ENCODE measurements around the gene PDILT.
"Not testable (repeated sequence)": the region's sequence is repeated elsewhere in the genome, so short reads cannot be mapped to it uniquely, and the experiment has no call there.

The PDILT gene

DNA sequence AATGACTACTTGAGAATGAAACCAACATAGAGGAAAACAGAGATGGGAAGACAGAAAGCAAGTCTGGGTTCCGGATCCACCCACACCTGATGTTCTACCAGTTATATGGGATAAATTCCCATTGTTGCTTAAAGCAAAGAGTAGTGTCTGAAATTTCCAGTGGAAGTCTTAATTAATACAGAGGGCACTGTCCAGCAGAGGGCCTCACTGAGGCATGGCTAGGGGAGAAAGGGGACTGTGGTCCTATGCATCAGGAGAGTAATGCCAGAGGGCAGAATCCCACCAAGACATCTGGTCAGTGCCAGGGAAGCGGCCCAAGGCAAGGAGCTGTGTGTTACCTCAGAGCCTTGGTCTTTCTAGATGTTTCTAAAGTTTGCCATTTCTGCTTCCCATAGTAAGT is 44.5 kb downstream of the PDILT start:
- no peak for DNase-seq

DNA sequence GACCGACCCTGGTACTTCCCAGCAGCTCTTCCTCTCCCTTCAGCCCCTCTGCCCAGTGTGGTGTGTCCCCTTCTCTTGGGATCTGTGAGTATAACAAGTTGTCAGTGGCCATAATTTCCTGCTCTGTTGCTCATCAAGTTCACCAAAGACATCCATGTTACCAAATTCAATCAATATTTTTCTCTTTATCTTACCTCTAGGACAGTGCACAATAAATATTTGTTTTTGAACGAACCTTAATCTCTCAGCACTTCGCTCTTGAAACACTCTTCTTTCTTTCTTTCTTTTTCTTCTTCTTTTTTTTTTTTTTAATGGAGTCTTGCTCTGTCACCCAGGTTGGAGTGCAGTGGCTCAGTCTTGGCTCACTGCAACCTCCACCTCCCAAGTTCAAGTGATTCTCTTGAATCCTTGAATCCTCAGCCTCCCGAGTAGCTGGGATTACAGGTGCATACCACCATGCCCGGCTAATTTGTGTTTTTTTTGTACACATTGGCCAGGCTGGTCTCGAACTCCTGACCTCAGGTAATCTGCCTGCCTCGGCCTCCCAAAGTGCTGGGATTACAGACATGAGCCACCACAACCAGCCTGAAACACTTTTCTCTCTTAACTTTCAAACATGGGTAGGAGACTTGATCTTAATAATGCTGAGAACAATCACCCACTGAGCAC is 49.3 kb downstream of the PDILT start:
- DNase-seq = no peak

DNA sequence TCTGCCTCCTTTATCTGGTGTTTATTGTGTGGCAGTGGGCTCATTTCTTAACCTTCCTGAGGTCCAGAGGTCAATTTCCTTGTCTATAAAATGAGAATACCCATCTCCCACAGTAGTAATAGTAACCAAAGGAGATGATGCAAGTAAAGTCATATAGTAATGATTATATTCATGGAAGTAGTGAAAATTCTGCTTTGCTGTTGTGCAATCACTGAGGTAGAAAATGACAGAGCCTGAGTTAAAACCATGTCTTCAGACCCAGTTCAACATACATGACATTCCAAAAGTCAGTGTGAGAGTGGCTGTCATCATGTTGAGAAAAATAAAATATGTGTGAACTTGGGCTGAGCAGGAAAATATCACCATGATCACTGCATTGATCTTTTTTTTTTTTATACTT is 51.2 kb downstream of the PDILT start:
- DNase-seq = no peak

DNA sequence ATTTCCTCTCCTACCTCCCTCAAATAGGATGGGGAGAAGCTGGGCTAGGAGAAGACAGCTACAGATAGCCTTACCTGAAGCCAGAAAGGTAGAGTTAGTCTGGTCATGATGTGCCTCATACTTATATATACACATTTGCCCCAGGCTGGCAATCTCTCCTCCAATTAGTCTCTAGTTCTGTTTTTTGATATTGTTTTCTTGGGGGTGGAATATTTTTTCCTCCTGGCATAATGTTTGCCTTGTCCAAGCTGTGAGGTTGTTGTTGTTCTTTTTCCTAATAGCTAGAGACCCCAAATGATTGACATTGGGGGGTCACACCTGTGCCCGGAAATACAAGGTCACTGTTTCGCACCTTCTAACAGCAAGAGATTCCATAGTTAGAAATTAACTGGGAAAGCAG is 51.9 kb downstream of the PDILT start, which contains the start of gene UMOD:
Gene UMOD (minus strand): TSS at position 101 of the 400 bp plus-strand sequence. CDS start 1,978 bp downstream, outside the sequence.
- no peak for DNase-seq

DNA sequence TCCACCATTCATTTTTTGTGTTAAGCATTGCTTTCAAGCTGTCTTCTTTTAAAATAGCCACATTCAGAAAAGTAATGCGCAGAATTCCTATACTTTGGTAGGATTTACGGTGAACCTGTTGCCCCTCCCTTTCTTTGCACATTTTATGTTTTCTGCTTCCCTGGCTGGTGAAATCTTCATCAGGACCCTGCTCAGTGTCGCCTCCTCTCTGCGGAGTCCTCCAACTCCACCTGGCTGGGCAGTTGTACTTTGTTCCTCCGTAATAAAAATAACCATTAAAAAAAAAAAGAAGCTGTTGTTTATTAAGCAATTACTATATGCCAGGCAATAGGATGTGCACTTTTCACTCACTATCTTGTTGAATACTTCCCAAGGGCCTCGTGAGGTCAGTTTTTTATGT is 54.9 kb downstream of the PDILT start:
- no peak for DNase-seq

DNA sequence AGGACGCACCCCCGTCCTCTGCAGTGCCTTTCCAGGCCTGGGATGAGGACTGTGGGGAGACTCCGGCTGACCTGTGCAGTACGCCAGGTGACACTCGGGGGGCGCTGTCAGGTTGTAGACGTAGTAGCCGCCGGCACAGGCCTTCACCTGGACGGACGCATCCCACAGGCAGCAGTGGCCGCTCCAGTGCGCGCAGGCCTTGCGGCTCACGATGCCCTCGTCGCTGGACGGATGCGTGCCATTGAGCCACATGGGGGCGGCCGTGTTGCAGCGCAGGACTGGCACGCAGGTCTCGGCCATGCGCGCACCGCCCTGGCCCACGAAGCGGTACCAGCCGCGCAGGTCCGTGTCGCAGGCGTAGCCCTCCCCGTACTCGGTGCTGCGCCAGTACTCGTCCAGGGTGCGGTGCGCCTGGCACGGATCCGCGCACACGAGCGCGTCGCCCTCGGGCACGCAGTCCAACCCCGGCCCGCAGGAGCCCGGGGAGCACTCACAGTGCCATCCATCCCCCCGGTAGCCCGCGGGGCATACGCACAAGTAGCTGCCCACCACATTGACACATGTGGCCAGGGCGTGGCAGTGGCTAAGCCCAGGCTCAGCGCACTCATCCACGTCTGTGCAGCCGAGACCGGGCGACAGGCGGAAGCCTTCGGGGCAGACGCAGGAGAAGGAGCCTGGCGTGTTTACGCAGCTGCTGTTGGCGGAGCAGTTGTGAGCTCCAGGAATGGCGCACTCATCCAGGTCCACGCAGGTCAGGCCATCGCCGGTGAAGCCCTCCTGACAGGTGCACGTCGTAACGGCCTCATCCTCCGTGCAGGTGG is 56.0 kb downstream of the PDILT start:
- no peak for DNase-seq

DNA sequence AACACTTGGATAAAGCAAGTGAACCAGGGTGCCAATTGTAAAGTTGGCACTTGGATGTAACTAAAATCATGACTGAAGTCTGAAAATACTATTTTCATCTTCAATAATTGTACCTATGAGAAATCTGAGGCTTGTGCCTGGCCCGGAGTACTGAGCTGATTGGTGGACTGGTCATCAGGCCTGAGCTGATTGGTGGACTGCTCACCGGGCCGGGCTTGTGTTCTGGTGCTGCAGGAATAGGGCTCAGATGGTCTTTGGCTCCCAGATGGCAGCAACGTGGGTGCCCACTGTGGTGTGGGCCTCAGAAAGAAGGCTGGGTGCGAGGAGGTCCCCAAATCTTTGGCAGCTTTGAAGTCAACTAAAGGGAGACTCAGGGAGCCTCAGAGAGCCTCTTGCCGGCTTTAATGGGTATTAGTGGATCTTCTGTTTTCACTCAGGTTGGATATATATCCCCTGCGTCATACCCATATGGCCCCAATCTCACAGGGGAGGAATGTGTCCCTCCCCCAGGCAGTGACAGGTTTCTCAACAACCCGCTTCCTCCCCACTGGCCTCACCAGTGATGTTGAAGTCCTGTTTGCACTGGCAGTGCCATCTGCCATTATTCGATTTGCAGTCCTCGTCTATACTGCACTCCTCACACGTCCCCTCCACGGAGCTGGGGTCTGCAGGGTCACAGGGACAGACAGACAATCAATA is 56.7 kb downstream of the PDILT start:
- no peak for DNase-seq

DNA sequence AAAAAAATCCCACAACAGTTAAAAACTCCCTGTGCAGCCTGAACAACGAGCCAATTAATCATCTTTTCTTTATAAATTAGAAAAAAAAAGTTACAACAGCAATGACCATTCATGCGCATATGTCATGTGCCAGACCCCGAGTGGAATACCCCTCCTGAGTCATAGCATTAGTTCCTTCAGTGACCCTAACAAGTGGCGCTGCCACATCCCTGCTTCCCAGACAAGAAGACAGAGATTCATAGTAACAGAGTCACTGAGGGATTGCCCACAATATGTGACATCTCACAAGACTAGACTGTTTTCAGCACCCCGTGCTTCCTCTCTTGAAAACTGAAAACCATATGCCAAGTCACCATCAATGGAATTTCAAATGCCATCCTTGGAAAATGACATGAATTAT is 59.9 kb downstream of the PDILT start:
- DNase-seq = no peak

DNA sequence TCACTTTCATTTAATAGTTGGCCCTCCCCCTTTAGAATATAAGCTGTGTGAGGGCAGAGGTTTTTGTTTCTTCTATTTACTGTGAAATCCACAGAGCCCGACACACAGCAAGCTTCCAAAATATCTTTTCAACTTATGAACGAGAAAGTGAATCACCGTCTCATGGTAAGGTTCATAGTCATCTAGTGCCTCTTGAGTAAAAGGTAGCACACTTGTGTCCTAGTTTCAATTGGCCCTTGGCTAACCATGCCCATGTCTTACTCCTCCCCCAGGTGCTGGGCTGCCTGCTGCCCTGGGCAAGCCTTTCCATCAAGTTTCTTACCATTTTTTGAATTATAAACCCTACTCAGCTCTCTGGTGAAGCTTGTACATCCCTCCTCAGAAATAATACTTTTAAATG is 64.8 kb downstream of the PDILT start:
- no peak for DNase-seq

DNA sequence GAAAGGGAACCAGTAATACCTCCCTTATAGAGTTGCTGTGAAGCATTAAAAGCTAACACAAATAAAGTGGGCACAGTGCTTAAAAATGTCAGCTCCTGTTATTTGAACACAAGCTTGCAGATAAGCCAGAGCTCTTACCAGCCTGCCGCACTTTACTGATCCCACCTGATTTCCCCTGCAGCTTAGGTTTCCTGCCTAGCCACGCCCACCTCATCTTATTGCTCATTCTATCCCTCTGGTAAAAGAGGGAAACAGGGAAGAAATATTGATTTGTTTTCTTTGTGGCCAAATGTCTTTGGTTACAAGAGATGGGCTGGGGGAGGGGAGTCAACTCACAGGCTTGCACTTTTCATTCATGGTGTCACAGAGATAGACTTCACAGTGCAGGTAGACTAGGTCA is 67.6 kb downstream of the PDILT start:
- DNase-seq = no peak

DNA sequence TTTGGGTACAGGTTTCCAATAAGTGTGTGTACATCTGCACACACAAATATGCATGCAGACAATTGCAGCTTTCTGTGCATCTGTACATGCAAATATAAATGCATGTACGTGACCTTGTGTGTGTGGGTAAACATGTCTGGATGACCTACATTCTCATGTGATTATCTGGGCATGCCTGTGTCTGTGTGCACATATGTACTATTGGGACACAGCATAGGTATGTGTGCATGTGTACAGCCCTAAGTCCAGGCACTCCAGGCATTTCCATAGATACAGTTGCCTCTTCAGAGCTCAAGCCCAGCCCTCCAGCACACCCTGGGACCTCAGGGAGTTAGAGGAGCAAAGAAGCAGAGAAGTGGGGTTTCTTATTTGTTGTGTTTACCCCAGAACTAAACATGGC is 70.1 kb downstream of the PDILT start:
- DNase-seq = no peak

DNA sequence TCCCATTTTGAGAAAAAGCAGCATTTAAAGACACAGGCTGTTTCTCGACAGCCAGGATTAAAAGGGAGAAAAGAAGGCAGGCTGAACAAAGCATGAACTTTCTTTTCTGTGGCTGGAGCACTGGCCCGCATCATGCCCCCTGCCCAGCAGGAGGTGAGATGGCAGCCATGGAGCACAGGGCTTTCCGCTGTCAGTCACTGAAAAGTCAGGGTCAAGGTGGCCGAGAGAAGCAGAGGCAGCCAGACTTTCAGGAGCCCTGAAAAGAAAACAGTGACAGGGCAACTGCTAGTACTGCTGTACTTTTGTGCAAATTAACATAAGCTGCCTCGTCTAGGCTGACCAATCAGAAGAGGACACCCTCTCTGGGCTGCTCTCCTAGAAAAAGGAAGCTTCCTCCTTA is 71.4 kb downstream of the PDILT start:
- DNase-seq = no peak

DNA sequence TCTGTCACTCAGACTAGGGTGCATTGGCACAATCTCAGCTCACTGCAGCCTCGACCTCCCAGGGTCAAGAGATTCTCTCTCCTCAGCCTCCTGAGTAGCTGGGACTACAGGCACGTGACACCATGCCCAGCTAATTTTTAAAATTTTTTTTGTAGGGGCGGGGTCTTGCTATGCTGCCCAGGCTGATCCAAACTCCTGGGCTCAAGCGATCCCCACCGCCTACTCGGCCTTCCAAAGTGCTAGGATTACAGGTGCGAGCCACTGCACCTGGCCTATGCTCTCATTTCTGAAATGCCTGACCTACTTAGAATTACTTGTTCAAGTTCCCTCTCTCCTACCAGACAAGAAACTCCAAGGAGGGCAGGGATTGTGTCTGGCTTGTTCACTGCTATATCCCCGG is 72.1 kb downstream of the PDILT start:
- DNase-seq = no peak

DNA sequence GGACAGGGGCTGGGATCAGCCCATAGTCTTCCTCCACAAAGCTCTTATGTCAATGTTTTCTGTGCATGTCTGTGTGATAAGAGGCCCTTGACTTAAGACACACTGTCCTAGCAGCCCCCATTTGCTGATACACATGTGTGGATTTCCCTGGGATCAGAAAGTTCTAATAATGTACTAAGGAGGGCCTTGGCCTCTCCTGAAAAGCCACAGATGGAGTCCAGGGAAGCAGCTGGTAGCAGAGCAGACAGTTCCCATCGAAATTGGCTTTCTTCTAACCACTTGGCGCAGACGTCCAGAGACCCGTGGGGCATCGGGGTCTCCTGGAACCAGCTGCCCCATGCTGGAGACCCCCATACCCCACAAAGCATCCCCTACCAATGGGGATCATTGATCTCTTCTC is 72.9 kb downstream of the PDILT start:
- DNase-seq = no peak

DNA sequence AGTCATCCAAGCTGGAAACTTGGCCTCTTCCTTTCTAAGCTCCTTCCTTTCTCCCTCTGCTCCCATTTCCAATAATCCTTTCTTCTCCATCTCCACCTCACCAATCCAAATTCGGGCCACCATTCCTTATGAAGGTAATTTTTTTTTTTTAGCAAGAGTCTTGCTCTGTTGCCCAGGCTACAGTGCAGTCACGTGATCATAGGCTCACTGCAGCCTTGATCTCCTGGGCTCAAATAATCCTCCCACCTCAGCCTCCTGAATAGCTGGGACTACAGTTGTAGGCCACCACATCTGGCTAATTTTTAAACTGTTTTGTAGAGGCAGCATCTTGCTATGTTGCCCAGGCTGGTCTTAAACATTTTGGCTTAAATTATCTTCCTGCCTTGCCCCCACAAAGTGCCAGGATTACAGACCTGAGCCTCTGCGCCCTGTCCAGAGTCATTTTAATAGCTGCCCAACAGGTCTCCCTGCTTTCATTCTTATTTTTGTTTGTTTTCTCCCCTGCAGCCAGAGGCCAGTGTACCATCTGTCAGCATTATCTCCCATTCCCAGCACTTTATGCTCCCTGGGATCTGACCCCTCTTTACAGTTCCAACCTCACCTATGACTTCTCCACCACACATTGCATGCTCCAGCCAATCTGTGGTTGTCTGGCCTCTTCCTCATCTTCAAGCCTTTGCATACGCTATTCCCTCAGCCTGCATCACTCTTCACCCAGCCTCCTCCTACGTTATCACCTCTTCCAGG is 75.0 kb downstream of the PDILT start:
- DNase-seq = no peak

DNA sequence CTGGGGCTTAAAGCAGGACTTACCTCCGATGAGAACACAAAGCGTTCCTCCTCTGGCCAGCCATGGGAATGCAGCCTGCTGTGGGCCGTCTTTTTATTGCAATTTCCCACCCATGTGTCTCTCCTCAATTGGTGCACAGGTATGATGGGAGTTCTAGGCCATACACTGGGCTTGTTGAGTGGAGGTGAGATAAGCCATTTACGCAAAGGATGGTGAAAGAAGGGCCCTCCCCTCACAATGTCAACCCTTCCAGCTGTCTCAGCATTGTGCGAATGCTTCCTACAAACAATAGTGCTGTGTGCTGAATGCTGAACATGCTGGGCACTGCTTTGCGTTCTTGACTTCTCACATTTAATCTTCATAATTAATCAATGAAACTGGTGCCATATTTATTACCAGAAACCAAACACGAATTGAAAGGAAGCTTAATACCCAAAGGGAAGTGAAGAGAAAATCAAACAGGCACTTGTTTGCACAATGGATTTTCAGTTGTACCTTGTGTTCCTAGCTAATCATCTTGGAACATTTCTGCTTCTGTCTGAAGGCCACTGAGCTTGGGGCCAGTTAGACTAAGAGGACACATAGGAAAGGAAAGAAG is 77.0 kb downstream of the PDILT start, which contains the start of gene GP2:
Gene GP2 (minus strand): TSS at position 70 of the 598 bp plus-strand sequence. CDS start 1,082 bp downstream, outside the sequence.
- DNase-seq = no peak

DNA sequence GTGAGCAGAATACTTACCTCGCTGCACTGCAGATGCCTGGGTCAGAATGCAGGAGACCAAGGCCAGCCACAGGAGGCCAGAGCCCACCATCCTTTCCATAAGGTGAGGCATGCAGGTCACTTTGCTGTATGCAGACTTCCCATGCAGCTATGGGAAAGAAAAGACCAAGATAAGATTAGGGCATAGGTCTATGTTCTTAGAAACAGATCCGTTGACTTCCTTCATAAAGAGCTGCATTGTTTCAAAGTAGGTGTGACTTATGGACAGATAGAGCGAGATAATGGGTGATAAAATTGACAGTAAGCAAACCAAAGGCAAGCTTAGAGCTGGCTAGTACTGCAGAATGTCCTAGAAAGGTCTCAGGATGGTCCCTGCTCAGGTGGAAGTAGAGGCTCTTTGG is 78.2 kb downstream of the PDILT start:
- DNase-seq = no peak

DNA sequence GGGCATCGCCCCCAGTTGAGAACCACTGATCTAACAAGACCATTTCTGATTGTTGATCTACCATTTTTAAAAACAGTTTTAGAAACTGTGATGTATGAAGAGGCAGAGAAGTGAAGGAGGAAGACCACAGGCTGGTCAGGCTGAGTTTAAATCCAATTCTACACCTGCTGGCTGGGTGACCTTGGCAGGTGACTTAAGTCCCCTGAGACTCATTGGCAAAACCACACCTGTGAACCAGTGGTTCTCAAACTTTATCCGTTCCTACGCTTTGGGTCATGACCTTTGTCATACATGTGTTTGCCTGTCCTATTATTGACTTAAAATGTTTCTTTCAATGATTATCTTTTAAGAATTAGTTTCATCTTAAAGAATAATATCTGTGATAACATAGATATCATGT is 79.5 kb downstream of the PDILT start:
- no peak for DNase-seq

DNA sequence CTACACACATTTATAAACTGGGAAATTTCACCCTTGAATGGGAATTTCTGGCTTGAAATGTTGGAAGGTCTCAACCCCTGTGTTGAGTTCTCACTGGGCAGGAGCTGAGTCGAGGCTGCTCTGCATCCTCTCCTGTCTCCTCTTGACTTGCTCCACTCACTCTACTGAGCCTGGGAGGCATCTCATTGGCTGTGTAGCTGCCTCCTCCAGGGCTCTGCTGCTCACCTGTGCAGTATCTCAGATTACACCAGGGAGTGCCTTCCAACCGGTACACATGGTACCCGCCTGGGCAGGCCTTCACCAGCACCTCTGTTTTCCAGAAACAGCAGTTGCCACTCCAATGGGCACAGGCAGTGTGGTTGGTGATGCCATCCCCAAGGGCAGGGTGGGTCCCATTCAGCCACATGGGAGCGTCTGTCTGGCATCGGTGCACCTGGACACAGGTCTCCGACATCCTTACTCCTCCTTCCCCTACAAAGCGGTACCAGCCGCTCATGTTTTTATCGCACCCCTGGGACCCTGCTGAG is 80.9 kb downstream of the PDILT start:
- no peak for DNase-seq

DNA sequence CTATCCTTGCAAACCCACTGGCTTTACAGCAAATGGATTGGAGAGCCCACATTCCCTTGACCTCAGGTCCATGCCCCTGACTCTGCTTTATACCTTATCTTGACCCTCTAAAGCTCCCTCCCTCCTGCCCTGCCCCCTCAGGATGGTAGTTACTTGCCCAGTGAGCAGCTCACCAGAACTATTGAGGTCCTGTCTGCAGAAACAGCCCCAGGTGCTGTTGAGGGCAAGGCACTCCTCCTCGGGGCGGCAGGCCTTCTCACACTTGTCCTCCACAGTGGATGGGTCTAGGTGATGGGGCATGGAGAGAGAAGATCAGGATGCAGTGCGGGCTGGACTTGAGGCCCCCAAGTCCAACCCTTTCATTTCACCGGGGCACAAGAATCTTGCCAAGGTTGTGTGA is 81.8 kb downstream of the PDILT start:
- DNase-seq = no peak

DNA sequence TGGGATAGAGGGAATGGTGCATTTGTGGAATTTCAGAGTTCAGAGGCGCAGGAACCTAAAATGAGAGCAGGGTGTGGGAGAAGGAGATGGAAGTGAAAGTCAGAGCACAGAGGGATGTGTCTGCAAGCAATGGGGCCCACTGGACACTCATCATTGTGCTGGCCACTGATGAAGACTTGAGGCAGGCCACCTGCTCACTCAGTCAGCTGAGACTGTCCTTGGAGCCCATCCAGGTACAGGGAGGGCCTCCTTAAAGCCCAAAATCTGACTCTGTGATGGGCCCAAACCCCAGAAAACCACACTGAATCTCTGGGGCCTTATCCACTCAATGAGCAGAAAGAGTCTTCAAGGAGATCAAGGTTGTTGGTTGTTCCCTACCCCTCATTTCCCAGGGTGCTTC is 82.9 kb downstream of the PDILT start:
- DNase-seq = no peak

DNA sequence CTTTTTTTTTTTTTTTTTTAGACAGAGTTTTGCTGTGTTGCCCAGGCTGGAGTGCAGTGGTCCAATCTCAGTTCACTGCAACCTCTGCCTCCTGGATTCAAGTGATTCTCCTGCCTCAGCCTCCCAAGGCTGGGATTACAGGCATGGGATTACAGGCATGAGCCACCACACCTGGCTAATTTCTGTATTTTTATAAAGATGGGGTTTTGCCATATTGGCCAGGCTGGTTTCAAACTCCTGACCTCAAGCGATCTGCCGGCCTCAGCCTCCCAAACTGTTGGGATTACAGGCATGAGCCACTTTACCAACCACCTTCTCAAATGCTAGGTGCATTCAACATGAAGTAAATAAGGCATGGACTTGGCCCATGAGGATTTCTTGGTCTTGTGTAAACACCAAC is 83.5 kb downstream of the PDILT start:
- DNase-seq = not testable (repeated sequence)

Data from HCEC 1CT (cell line).